GM12891 (cell line): Measurements from ENCODE around the gene B3GNT9.

Source experiments
- POLR2A ChIP-seq: IDR thresholded peaks from 2 replicates; pipeline ENCODE4 v1.6.1; 2011; ENCODE audit warnings: low read depth, low read length, control low read depth
- POLR2AphosphoS5 ChIP-seq: IDR thresholded peaks from 2 replicates; pipeline ENCODE4 v1.6.1; 2011; ENCODE audit warnings: low read depth, low read length, control low read depth

- TF ChIP-seq POLR2A (no peak), POLR2AphosphoS5 (no peak)
Measured at GRCh38 chr16:67174706-67175231, 24.0 kb upstream of the B3GNT9 start.
